ENCODE results near the gene CALN1.

GRCh38 chr7:72111086-72111485, 301.1 kb downstream of the CALN1 start:
- TF ChIP-seq, protein P1, sequence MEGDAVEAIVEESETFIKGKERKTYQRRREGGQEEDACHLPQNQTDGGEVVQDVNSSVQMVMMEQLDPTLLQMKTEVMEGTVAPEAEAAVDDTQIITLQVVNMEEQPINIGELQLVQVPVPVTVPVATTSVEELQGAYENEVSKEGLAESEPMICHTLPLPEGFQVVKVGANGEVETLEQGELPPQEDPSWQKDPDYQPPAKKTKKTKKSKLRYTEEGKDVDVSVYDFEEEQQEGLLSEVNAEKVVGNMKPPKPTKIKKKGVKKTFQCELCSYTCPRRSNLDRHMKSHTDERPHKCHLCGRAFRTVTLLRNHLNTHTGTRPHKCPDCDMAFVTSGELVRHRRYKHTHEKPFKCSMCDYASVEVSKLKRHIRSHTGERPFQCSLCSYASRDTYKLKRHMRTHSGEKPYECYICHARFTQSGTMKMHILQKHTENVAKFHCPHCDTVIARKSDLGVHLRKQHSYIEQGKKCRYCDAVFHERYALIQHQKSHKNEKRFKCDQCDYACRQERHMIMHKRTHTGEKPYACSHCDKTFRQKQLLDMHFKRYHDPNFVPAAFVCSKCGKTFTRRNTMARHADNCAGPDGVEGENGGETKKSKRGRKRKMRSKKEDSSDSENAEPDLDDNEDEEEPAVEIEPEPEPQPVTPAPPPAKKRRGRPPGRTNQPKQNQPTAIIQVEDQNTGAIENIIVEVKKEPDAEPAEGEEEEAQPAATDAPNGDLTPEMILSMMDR (optimal IDR thresholded peaks at IDR 0.05 in 1 of 3, IDR thresholded peaks at IDR 0.05 in 1 of 3, conservative IDR thresholded peaks at IDR 0.05 in 1 of 3; ENCODE audit: extremely low read depth in 1 of 3, insufficient read depth in 2 of 3, low read length in 3 of 3), result no peak
- TF ChIP-seq EZH2 (IDR thresholded peaks at IDR 0.05; ENCODE audit: low read length), result no peak
